K562 (cell line): Measurements from ENCODE around the gene DISC1. TPM values are rescaled to one million over a fixed set of nuclear protein-coding genes. Genes with fewer than 3 reads are reported as not detected.

Experiments
- ATAC-seq: fragments of 200-7000 bp; cut with Tn5 transposase; 3 replicates; pipeline ENCODE4 v1.9.1; 2020; ENCODE audit warnings: moderate library complexity
- BruUV-seq: library from RNA; stranded (reverse); fragments of 400-500 nt; replicated peaks from 2 replicates; lab custom pipeline; 2021; lab: Mats Ljungman, UMichigan
- CTCF ChIA-PET: fragments of 300-600 bp; formaldehyde crosslinking; extraction: SDS; loops from one replicate; lab custom pipeline; 2021; ENCODE audit warnings: low intra/inter-chr PET ratio; lab: Yijun Ruan, JAX
- POLR2A ChIA-PET: fragments of 300-600, 350-650 bp; sonication (Branson Sonifier 250); formaldehyde crosslinking; extraction: SDS; loops from one replicate; lab custom pipeline; 2021; ENCODE audit warnings: antibody characterized with exemption, inconsistent platforms; lab: Yijun Ruan, JAX
- DNase-seq, 4 experiments: peaks; one replicate each; pipeline versions ENCODE4 v3.0.0 to v3.0.0-alpha.2; 2011 to 2018; ENCODE audit warnings: low spot score in 3 of 4, mixed read lengths in 3 of 4; ENCODE audit errors: extremely low read depth in 1 of 4
- FAIRE-seq: peaks from 2 replicates; lab custom pipeline; 2011; peaks lifted over from hg19 to GRCh38; lab: Jason Lieb, UNC
- H2AFZ ChIP-seq: 2 replicates; pipeline ENCODE4 v1.6.0; 2011; ENCODE audit warnings: low read depth, low read length, control low read depth, inconsistent platforms
- H3K27ac ChIP-seq: fragments of 200-600 bp; 3 replicates; pipeline ENCODE4 v1.8.0; 2011; ENCODE audit warnings: low read depth, mild to moderate bottlenecking, control low read depth, inconsistent platforms, low read length, moderate library complexity, mixed read lengths; ENCODE audit errors: extremely low read depth
- H3K27me3 ChIP-seq, 2 experiments: fragments of 300-600 bp in 1 of 2; 2 replicates in 1 of 2; 3 replicates in 1 of 2; pipeline versions ENCODE4 v1.6.0 to v1.8.0; 2011; ENCODE audit warnings: inconsistent platforms in 2 of 2, low read length in 2 of 2, mild to moderate bottlenecking in 1 of 2, mixed read lengths in 1 of 2, moderate library complexity in 1 of 2; ENCODE audit not compliant: control insufficient read depth in 2 of 2, insufficient read depth in 2 of 2
- H3K36me3 ChIP-seq: fragments of 300-600 bp; 3 replicates; pipeline ENCODE4 v1.8.0; 2011; ENCODE audit warnings: mild to moderate bottlenecking, low read length, inconsistent platforms; ENCODE audit not compliant: control insufficient read depth, insufficient read depth
- H3K4me1 ChIP-seq, 2 experiments: fragments of 200-600 bp in 1 of 2; replicated peaks in 1 of 2; 2 replicates in 1 of 2; 3 replicates in 1 of 2; pipeline versions ENCODE4 v1.5.1 to v1.8.0; 2011; ENCODE audit warnings: inconsistent platforms in 2 of 2, low read length in 2 of 2, mild to moderate bottlenecking in 1 of 2, mixed read lengths in 1 of 2, moderate library complexity in 1 of 2; ENCODE audit not compliant: control insufficient read depth in 2 of 2, insufficient read depth in 2 of 2
- H3K4me2 ChIP-seq: 2 replicates; pipeline ENCODE4 v1.6.1; 2011; ENCODE audit warnings: low read length, control low read depth, inconsistent platforms, mixed read lengths; ENCODE audit not compliant: insufficient read depth
- H3K4me3 ChIP-seq: fragments of 200-600 bp; sonication (generic), shearing (Covaris generic); 2 replicates; pipeline ENCODE4 v1.5.1; 2016; ENCODE audit warnings: control low read depth, inconsistent platforms
- H3K79me2 ChIP-seq: fragments of 200-600 bp; 3 replicates; pipeline ENCODE4 v1.8.0; 2011; ENCODE audit warnings: low read length, inconsistent platforms; ENCODE audit not compliant: control insufficient read depth, insufficient read depth
- H3K9ac ChIP-seq, 2 experiments: 2 replicates each; pipeline versions ENCODE4 v1.6.0 to v1.6.1; 2011; ENCODE audit warnings: low read depth in 2 of 2, low read length in 2 of 2, control low read depth in 1 of 2, inconsistent platforms in 1 of 2, mild to moderate bottlenecking in 1 of 2, mixed read lengths in 1 of 2; ENCODE audit not compliant: insufficient read depth in 1 of 2
- H3K9me1 ChIP-seq: one replicate; pipeline ENCODE4 v1.6.0; 2011; ENCODE audit warnings: inconsistent platforms, mild to moderate bottlenecking, low read length, moderate library complexity; ENCODE audit not compliant: control insufficient read depth, insufficient read depth
- H3K9me3 ChIP-seq: replicated peaks from 2 replicates; pipeline ENCODE4 v1.5.1; 2011; ENCODE audit warnings: low read depth, low read length, inconsistent platforms; ENCODE audit not compliant: control insufficient read depth, insufficient read depth
- H4K20me1 ChIP-seq: replicated peaks from 2 replicates; pipeline ENCODE4 v1.6.1; 2011; ENCODE audit warnings: low read length, inconsistent platforms, mixed read lengths; ENCODE audit not compliant: control insufficient read depth, insufficient read depth
- BCLAF1 ChIP-seq, 2 experiments: fragments of 450-650 bp in 1 of 2; IDR thresholded peaks; 2 replicates each; pipeline ENCODE4 v1.6.1; 2011 to 2017; ENCODE audit warnings: low read depth in 2 of 2, antibody characterized with exemption in 1 of 2, borderline replicate concordance in 1 of 2, low read length in 1 of 2, mild to moderate bottlenecking in 1 of 2, mixed read lengths in 1 of 2; ENCODE audit not compliant: control insufficient read depth in 1 of 2
- CREBBP ChIP-seq: IDR thresholded peaks from one replicate; pipeline ENCODE4 v1.6.1; 2012; ENCODE audit warnings: low read depth, mild to moderate bottlenecking, control low read depth, inconsistent platforms, low read length
- CTCF ChIP-seq, 3 experiments: IDR thresholded peaks in 2 of 3; conservative IDR thresholded peaks in 1 of 3; 2 replicates each; pipeline ENCODE4 v1.5.1; 2011 to 2012; ENCODE audit warnings: low read length in 3 of 3, mild to moderate bottlenecking in 3 of 3, control low read depth in 2 of 3, improper control_type of control experiment in 1 of 3, inconsistent platforms in 1 of 3, low read depth in 1 of 3, mixed read lengths in 1 of 3, moderate library complexity in 1 of 3; ENCODE audit not compliant: insufficient read depth in 2 of 3
- TCF7 ChIP-seq: sonication (generic); IDR thresholded peaks from 2 replicates; pipeline ENCODE4 v1.6.1; 2016; ENCODE audit warnings: antibody characterized with exemption, borderline replicate concordance
- ZBTB11 ChIP-seq, 3 experiments: fragments of 200-800 bp in 1 of 3; fragments of 250-450 bp in 1 of 3; fragments of 450-650 bp in 1 of 3; sonication (Bioruptor Pico) in 1 of 3; sonication (Bioruptor generic) in 1 of 3; formaldehyde crosslinking in 1 of 3; IDR thresholded peaks; 2 replicates each; pipeline versions ENCODE4 v1.6.1 to v1.8.0; 2016 to 2022; ENCODE audit warnings: mild to moderate bottlenecking in 2 of 3, missing genetic modification characterization in 2 of 3, missing compliant biosample characterization in 1 of 3, moderate library complexity in 1 of 3
- ZNF143 ChIP-seq: sonication (generic); formaldehyde crosslinking; IDR thresholded peaks from 2 replicates; pipeline ENCODE4 v1.9.0; 2022; ENCODE audit warnings: mild to moderate bottlenecking, missing genetic modification reagents
- WGBS: fragments of 100-300 bp; shearing (Covaris generic); methylation state at CpG from one replicate; pipeline ENCODE4 v1.1.6; 2016; ENCODE audit warnings: low coverage, mixed read lengths; ENCODE audit not compliant: insufficient coverage; ENCODE audit errors: missing lambda C conversion rate; 5-methylcytosine and 5-hydroxymethylcytosine counted together
- in situ Hi-C: fragments of 300-500 bp; cut with MboI; formaldehyde crosslinking; loops from 4 replicates; pipeline ENCODE4 v1.15.0; 2018; ENCODE audit warnings: inconsistent platforms, mixed read lengths
- intact Hi-C: fragments of 100-400 bp; cut with micrococcal nuclease; formaldehyde crosslinking; loops from 2 replicates; pipeline ENCODE4 v1.14.2; 2022
- polyA plus RNA-seq, 8 experiments: library from polyadenylated mRNA; depleted of rRNA in 4 of 8; stranded (reverse) in 5 of 8; unstranded in 3 of 8; fragments of >200 nt; fragmentation: Nextera tagmentation in 2 of 8; fragmentation: Illumina TruSeq in 1 of 8; extraction: Ambion mirVana in 2 of 8; extraction: Trizol in 1 of 8; gene quantifications; 2 replicates each; pipeline versions ENCODE4 v1.2.1 to v1.2.3, GENCODE V29; 2011 to 2014; ENCODE audit warnings: inconsistent platforms in 1 of 8, missing spikeins in 1 of 8
- total RNA-seq, 7 experiments: library from RNA; depleted of rRNA in 6 of 7; stranded (reverse); fragments of >200 nt in 6 of 7; fragmentation: Illumina TruSeq in 2 of 7; extraction: Trizol in 2 of 7; gene quantifications; 2 replicates each; pipeline versions ENCODE4 v1.2.1 to v1.2.3, GENCODE V29; 2011 to 2021; ENCODE audit warnings: low replicate concordance in 1 of 7
- TF ChIP-seq, protein P1 (sequence below): fragments of 450-650 bp; IDR thresholded peaks from 2 replicates; pipeline ENCODE4 v1.6.1; 2016; ENCODE audit warnings: low read depth, mild to moderate bottlenecking, moderate library complexity
- TF ChIP-seq, protein P2 (sequence below): fragments of 450-650 bp; IDR thresholded peaks from 2 replicates; pipeline ENCODE4 v1.6.1; 2016

DISC1 gene
- total and polyA plus RNA-seq, 9 of the 15 experiments (the other 6 are each of a cell fraction or from before 2014, with no cell fraction given), result 0.01 to 0.11 (median 0.08) TPM; not detected in 1

- CTCF ChIA-PET, result no interaction called here
- H3K27me3 ChIP-seq, result no peaks in the 10 kb centered on the region
- in situ Hi-C loops, result no loop called here
- no peak overlapping the region for H3K4me2 ChIP-seq
- H3K36me3 ChIP-seq, result no peaks in the 10 kb centered on the region
- no peaks in the 10 kb centered on the region for H3K9me3 ChIP-seq
- H2AFZ ChIP-seq, result no peak overlapping the region
- no peaks in the 10 kb centered on the region for H3K9me1 ChIP-seq
- no peak overlapping the region for H3K4me3 ChIP-seq
- WGBS, result 4% methylated on average over 3 of the region's 3 CpGs
- intact Hi-C loops, result no loop called here
- POLR2A ChIA-PET, result interaction anchor here (1.2 kb wide), 1 partner anchor 10 kb away, joined by 3 read pairs; no protein-coding TSS in a partner anchor
- no peaks in the 10 kb centered on the region for H3K79me2 ChIP-seq
- no peak overlapping the region for H3K27ac ChIP-seq
- DNase-seq (no peak), ATAC-seq (no peak), FAIRE-seq (no peak)
- no peaks in the 10 kb centered on the region for H3K4me1 ChIP-seq
- H4K20me1 ChIP-seq, result no peaks in the 10 kb centered on the region
- no peak overlapping the region for H3K9ac ChIP-seq
- BruUV-seq, result no TSS peak
- no peak for TF ChIP-seq CTCF (IDR thresholded peaks at IDR 0.05 in 2 of 3, conservative IDR thresholded peaks at IDR 0.05 in 1 of 3; ENCODE audit: insufficient read depth in 2 of 3, low read depth in 1 of 3, low read length in 3 of 3)
- no peak for TF ChIP-seq TCF7
- TF ChIP-seq ZNF143, result no peak
- TF ChIP-seq CREBBP, result no peak
- TF ChIP-seq, protein P1, sequence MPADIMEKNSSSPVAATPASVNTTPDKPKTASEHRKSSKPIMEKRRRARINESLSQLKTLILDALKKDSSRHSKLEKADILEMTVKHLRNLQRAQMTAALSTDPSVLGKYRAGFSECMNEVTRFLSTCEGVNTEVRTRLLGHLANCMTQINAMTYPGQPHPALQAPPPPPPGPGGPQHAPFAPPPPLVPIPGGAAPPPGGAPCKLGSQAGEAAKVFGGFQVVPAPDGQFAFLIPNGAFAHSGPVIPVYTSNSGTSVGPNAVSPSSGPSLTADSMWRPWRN, result no peak
- no peak for TF ChIP-seq BCLAF1 (IDR thresholded peaks at IDR 0.05; ENCODE audit: borderline replicate concordance in 1 of 2, control insufficient read depth in 1 of 2, low read depth in 2 of 2, low read length in 1 of 2)
- TF ChIP-seq ZBTB11 (CRISPR knock-in tag; IDR thresholded peaks at IDR 0.05), result no peak
- TF ChIP-seq, protein P2, sequence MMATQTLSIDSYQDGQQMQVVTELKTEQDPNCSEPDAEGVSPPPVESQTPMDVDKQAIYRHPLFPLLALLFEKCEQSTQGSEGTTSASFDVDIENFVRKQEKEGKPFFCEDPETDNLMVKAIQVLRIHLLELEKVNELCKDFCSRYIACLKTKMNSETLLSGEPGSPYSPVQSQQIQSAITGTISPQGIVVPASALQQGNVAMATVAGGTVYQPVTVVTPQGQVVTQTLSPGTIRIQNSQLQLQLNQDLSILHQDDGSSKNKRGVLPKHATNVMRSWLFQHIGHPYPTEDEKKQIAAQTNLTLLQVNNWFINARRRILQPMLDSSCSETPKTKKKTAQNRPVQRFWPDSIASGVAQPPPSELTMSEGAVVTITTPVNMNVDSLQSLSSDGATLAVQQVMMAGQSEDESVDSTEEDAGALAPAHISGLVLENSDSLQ, result no peak
Observed at GRCh38 chr1:232090816-232091215, 464.2 kb downstream of the DISC1 start.
